GM12864 (cell line): ENCODE data around the gene ITGA1.

ENCODE experiments used
- DNase-seq: peaks from one replicate; pipeline ENCODE4 v3.0.0-alpha.2; 2011; ENCODE audit warnings: low read depth
- H3K4me3 ChIP-seq: 2 replicates; pipeline ENCODE4 v1.5.1; 2011; ENCODE audit warnings: mild to moderate bottlenecking, low read depth, low read length, control low read depth
- TF ChIP-seq, protein P1 (sequence below): IDR thresholded peaks from 2 replicates; pipeline ENCODE4 v1.5.1; 2011; ENCODE audit warnings: low read depth, mild to moderate bottlenecking, moderate library complexity, low read length, control low read depth, inconsistent platforms; ENCODE audit errors: missing control alignments

Gene ITGA1

DNA sequence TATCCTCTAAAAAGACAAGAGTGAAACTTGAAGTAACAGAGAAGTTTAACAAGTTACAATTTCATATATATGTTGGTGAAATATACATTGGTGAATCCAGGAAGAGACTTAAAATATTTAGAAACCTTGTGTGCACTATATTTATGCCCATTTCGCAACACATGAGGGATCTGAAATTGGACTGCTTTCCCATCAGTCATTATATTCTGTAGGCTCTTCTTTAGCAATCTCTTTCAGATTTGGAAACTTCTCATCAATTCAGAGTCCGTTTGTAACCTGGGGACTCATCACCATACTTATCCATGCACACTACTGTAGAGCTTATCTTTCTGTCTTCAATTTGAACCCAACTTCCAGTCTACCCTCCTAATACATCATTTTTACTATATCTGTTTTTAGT lies 2.1 kb downstream of the ITGA1 start:
- TF ChIP-seq, protein P1, sequence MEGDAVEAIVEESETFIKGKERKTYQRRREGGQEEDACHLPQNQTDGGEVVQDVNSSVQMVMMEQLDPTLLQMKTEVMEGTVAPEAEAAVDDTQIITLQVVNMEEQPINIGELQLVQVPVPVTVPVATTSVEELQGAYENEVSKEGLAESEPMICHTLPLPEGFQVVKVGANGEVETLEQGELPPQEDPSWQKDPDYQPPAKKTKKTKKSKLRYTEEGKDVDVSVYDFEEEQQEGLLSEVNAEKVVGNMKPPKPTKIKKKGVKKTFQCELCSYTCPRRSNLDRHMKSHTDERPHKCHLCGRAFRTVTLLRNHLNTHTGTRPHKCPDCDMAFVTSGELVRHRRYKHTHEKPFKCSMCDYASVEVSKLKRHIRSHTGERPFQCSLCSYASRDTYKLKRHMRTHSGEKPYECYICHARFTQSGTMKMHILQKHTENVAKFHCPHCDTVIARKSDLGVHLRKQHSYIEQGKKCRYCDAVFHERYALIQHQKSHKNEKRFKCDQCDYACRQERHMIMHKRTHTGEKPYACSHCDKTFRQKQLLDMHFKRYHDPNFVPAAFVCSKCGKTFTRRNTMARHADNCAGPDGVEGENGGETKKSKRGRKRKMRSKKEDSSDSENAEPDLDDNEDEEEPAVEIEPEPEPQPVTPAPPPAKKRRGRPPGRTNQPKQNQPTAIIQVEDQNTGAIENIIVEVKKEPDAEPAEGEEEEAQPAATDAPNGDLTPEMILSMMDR, result no peak
- no peak overlapping the region for H3K4me3 ChIP-seq
- no peak for DNase-seq

DNA sequence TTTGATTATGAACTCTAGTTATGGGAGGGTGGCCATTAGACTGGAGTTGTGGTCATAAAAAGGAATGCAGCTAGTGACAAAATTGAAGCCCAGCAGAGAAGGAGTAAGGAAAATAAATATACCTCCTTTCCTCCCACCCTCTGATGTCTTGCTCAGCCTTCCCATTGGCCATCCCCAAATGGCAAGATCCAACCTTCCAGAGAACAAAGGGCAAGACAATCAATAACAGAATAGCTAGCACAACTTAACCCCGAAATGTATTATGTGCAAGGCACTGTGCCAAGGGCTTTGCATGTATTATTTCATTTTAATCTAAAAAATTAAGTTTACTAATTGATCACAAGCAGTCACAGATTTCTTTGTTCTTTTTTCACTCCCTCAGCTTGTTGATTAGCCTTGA lies 3.6 kb downstream of the ITGA1 start:
- H3K4me3 ChIP-seq, result no peak overlapping the region
- DNase-seq, result no peak
- TF ChIP-seq, protein P1, result no peak

DNA sequence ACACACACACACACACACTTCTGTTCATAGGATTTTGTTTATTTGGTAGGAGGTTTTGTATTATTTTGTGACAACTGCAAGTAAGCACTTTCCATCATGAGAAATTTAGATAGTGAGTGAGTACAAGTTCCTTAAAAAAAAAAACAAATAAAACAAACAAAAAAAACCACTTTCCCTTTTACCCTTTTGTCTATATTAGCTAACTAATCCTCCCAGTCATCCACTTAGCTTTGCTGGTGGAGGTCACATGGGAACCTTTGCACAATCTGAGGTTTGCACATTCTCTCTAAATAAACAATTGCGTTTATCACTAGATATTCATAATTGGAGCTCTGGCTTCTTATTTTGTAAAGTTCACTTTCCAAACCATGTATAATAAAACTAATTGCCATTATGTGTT lies 6.8 kb downstream of the ITGA1 start:
- no peak overlapping the region for H3K4me3 ChIP-seq
- no peak for DNase-seq
- TF ChIP-seq, protein P1, result no peak

DNA sequence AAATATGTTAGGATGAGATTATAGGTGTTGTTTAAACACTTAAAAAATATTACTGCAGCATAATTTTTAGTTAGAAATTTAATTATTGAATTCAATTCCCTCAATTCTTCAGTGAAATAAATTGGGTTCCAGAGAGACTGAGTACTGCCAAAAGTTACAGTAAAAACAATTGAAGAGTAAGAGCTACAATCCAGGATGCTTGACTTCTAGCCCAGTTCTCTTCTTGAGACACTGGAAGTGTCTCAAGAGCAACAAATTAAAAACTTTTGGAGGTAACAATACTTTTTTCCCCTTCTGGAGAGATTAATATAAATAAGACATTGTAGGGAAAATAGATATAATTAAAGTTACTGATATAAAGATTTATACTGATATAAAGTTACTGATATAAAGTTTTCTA lies 8.3 kb downstream of the ITGA1 start:
- TF ChIP-seq, protein P1, result no peak

DNA sequence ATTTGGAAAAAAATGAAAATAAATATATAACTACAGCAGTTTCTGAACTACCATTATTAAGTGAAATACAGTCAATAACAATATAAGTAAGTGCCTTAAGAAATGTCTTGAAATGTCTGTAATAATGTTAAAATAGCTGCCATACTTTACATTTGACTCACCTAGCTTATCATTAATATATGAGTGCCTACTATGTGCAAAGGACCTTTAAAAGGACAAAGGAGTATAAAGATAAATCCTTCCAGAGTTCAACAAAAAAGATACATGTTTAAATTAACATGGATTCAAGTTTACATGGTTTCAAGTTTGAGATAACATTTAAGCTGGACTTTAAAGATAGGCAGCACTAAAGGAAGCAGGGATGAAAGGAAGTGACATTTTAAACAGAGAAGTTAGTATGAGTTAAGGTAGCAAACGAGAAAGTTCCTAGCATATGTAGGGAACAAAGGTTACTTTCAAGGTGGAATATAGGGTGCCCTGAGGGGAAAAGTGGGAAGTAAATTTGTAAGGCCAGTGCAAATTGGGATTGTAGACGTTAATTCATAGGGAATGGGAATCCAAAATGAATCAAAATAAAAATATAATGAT lies 8.9 kb downstream of the ITGA1 start:
- TF ChIP-seq, protein P1, result no peak
- H3K4me3 ChIP-seq, result no peak overlapping the region
- DNase-seq, result no peak

More for the DNA sequence above, 8.3 kb downstream of the ITGA1 start:
- no peak for DNase-seq
- H3K4me3 ChIP-seq, result no peak overlapping the region

DNA sequence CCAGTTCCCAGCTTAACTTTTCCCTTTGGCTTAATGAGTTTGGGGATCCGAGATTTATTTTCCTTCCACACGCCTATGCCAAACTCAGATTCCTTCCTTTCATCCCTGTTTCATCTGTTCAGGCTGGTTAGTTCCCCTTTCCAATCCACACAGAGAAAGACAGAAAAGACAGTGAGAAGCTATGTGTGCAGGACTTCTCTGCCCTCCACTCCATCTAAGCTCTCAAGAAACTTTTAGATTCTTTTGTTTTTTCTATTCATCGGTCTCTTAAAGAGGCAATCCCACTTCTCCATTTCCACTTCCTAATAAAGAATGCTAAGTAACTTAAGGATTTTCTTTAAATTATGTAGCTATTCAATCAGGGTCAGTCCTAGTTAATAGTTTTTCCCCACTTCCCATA lies 11.2 kb downstream of the ITGA1 start:
- TF ChIP-seq, protein P1, result no peak
- no peak for DNase-seq
- H3K4me3 ChIP-seq, result peak overlapping the region; percentile 68

DNA sequence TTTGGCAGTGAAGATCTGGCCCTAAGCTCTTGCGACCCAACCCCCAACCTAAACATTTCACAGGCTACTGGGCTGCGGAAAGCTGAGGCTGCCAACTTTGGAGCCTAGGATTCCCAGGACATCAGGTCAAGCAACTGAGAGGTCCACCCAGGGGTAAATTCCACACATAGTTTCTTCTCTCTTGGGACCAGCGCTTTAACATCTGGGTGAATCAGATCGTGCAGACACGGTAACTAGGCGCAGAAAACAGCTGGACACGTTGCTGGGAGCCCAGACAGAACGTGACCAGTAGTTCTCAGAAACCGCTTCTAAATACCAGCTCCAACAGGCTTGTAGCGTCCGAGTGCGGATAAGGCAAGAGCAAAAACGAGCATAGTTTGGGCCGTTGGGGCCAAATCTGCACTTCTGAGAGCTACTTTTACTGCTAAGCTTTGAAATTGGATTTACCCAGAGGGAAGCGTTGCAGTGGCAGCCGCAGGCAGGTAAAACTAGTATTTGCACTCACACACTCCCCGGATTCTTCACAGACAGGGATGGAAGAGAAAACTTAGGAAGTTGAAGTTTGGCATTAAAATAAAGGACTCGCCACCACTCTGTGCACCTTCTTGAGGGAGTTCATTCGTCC lies 11.8 kb downstream of the ITGA1 start:
- peak overlapping the region; percentile 68 for H3K4me3 ChIP-seq
- TF ChIP-seq, protein P1, result no peak
- no peak for DNase-seq
